Muscle of back (tissue), 11 donors: ENCODE results near the gene PCSK6. TPM values are rescaled to one million over a fixed set of nuclear protein-coding genes. Genes with fewer than 3 reads are reported as not detected.
"Not testable (repeated sequence)": the region's sequence is repeated elsewhere in the genome, so short reads cannot be mapped to it uniquely, and the experiment has no call there.

ENCODE experiments used
- DNase-seq, 3 donors: peaks; one replicate each; pipeline versions ENCODE4 v3.0.0 to v3.0.0-alpha.2; 2013
- polyA plus RNA-seq, 10 donors: library from polyadenylated mRNA; unstranded; fragments of 120-200 nt; gene quantifications; one replicate each; pipeline ENCODE4 v1.2.1, GENCODE V29; 2013; ENCODE audit not compliant: insufficient read length in 10 of 10

Gene PCSK6
- polyA plus RNA-seq, 10 donors = 9.3 to 18.0 (median 11.3) TPM

- no peak for DNase-seq
These were observed 128.1 kb downstream of the PCSK6 start for GRCh38 chr15:101361418-101361817.

GRCh38 chr15:101359365-101359947, 130.1 kb downstream of the PCSK6 start:
- no peak for DNase-seq

GRCh38 chr15:101358895-101359294, 130.6 kb downstream of the PCSK6 start:
- peak in 1 of 3 donors; percentile 64 for DNase-seq

- no peak for DNase-seq
These were observed 131.6 kb downstream of the PCSK6 start for GRCh38 chr15:101357885-101358284.

GRCh38 chr15:101357333-101357732, 132.2 kb downstream of the PCSK6 start:
- DNase-seq = no peak

- DNase-seq = not testable (repeated sequence)
These were observed 132.9 kb downstream of the PCSK6 start for GRCh38 chr15:101356512-101357172.

GRCh38 chr15:101355678-101356464, 133.6 kb downstream of the PCSK6 start:
- DNase-seq = no peak

GRCh38 chr15:101354891-101355623, 134.4 kb downstream of the PCSK6 start:
- no peak for DNase-seq

GRCh38 chr15:101353240-101353639, 136.3 kb downstream of the PCSK6 start:
- no peak for DNase-seq

GRCh38 chr15:101351736-101352135, 137.8 kb downstream of the PCSK6 start:
- DNase-seq = no peak

- no peak for DNase-seq
These were observed 140.2 kb downstream of the PCSK6 start for GRCh38 chr15:101349047-101349951.

- peak in 2 of 3 donors; percentile 40 to 57 for DNase-seq
These were observed 140.9 kb downstream of the PCSK6 start for GRCh38 chr15:101348643-101349042.

GRCh38 chr15:101348015-101348414, 141.5 kb downstream of the PCSK6 start:
- no peak for DNase-seq

GRCh38 chr15:101347454-101347853, 142.1 kb downstream of the PCSK6 start:
- DNase-seq = no peak

- no peak for DNase-seq
These were observed 142.6 kb downstream of the PCSK6 start for GRCh38 chr15:101346928-101347327.

- DNase-seq = no peak
These were observed 147.5 kb downstream of the PCSK6 start for GRCh38 chr15:101342056-101342455.

GRCh38 chr15:101338502-101339057, 150.9 kb downstream of the PCSK6 start:
- no peak for DNase-seq

- no peak for DNase-seq
These were observed 151.5 kb downstream of the PCSK6 start for GRCh38 chr15:101337976-101338375.

- DNase-seq = not testable (repeated sequence)
These were observed 155.4 kb downstream of the PCSK6 start for GRCh38 chr15:101333907-101334789.

GRCh38 chr15:101332061-101332467, 157.4 kb downstream of the PCSK6 start:
- no peak for DNase-seq
